B cell (primary cell): ENCODE results near the gene MED22.

Source experiments
- CTCF ChIP-seq: fragments of 200-600 bp; IDR thresholded peaks from one replicate; pipeline ENCODE4 v1.8.0; 2022; ENCODE audit warnings: antibody characterized with exemption, mild to moderate bottlenecking
- EZH2 ChIP-seq: IDR thresholded peaks from 2 replicates; pipeline ENCODE4 v1.6.1; 2012; ENCODE audit warnings: borderline replicate concordance, low read depth, mild to moderate bottlenecking, moderate library complexity, low read length; ENCODE audit not compliant: insufficient read depth, poor library complexity, severe bottlenecking

- TF ChIP-seq CTCF (no peak), EZH2 (no peak)
These were observed 14.4 kb downstream of the MED22 start for GRCh38 chr9:133333566-133333965.
